HEK293 (cell line): ENCODE measurements around the gene BMPR2.

Experiments
- CTCF ChIP-seq: fragments of 450-650 bp; formaldehyde crosslinking; IDR thresholded peaks from 2 replicates; pipeline ENCODE4 v1.5.1; 2016; ENCODE audit warnings: missing biosample characterization, missing genetic modification characterization
- HOXD13 ChIP-seq: sonication (generic); formaldehyde crosslinking; IDR thresholded peaks from 2 replicates; pipeline ENCODE4 v1.8.0; 2022; ENCODE audit warnings: missing genetic modification reagents, borderline replicate concordance
- MEIS1 ChIP-seq: sonication (generic); formaldehyde crosslinking; IDR thresholded peaks from 2 replicates; pipeline ENCODE4 v1.8.1; 2022; ENCODE audit warnings: missing genetic modification reagents, mild to moderate bottlenecking, borderline replicate concordance
- REST ChIP-seq: fragments of 450-650 bp; formaldehyde crosslinking; IDR thresholded peaks from 2 replicates; pipeline ENCODE4 v1.5.1; 2016; ENCODE audit warnings: missing biosample characterization, missing genetic modification characterization
- YY1 ChIP-seq: fragments of 450-650 bp; formaldehyde crosslinking; IDR thresholded peaks from 2 replicates; pipeline ENCODE4 v1.5.1; 2018; ENCODE audit warnings: missing biosample characterization, missing genetic modification characterization
- ZBTB26 ChIP-seq: fragments of 450-650 bp; formaldehyde crosslinking; optimal IDR thresholded peaks from 2 replicates; pipeline ENCODE3; 2016; ENCODE audit warnings: missing biosample characterization, mild to moderate bottlenecking, missing genetic modification characterization
- ZFP69B ChIP-seq: fragments of 450-650 bp; formaldehyde crosslinking; IDR thresholded peaks from 2 replicates; pipeline ENCODE4 v1.5.1; 2016; ENCODE audit warnings: missing biosample characterization, missing genetic modification characterization
- ZNF274 ChIP-seq, 2 experiments: fragments of 200-500 bp in 1 of 2; fragments of 450-650 bp in 1 of 2; sonication (Bioruptor generic) in 1 of 2; formaldehyde crosslinking in 1 of 2; IDR thresholded peaks; 2 replicates each; pipeline versions ENCODE4 v1.5.1 to v1.6.1; 2014 to 2016; ENCODE audit warnings: borderline replicate concordance in 1 of 2, inconsistent platforms in 1 of 2, low read length in 1 of 2, missing biosample characterization in 1 of 2, missing genetic modification characterization in 1 of 2
- ZNF426 ChIP-seq: fragments of 450-650 bp; formaldehyde crosslinking; IDR thresholded peaks from 2 replicates; pipeline ENCODE4 v1.5.1; 2017; ENCODE audit warnings: missing biosample characterization, missing genetic modification characterization, mild to moderate bottlenecking, inconsistent platforms, moderate library complexity
- ZNF777 ChIP-seq: fragments of 450-650 bp; formaldehyde crosslinking; IDR thresholded peaks from 2 replicates; pipeline ENCODE4 v1.5.1; 2017; ENCODE audit warnings: missing biosample characterization, missing genetic modification characterization, borderline replicate concordance
- TF ChIP-seq, protein P1 (sequence below): fragments of 450-650 bp; formaldehyde crosslinking; IDR thresholded peaks from 2 replicates; pipeline ENCODE4 v1.5.1; 2016; ENCODE audit warnings: missing biosample characterization, missing genetic modification characterization
- TF ChIP-seq, protein P2 (sequence below): fragments of 450-650 bp; formaldehyde crosslinking; IDR thresholded peaks from 2 replicates; pipeline ENCODE4 v1.5.1; 2016; ENCODE audit warnings: missing biosample characterization, missing genetic modification characterization, low read depth

DNA sequence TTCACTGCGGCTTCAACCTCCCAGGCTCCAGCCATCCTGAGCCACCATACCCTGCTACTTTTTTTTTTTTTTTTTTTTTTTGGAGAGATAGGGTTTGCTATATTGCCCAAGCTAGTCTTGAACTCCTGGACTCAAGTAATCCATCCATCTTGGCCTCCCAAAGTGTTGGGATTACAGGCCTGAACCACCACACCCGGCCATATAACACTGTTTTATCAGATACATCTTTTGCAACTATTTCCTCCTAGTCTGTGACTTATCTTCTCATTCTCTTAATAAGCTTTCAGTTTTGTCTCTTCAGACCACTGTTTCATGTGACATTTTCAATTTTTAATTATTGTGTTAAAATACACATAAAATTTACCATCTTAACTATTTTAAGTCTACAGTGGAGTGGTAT, 223.0 kb downstream of the BMPR2 start:
- TF ChIP-seq CTCF (no peak), REST (no peak), ZNF777 (tag by site-specific recombination) (no peak), MEIS1 (no peak), ZBTB26 (tag by site-specific recombination) (no peak), ZNF274 (IDR thresholded peaks at IDR 0.05; ENCODE audit: low read length) (no peak), ZNF274 (tag by site-specific recombination; IDR thresholded peaks at IDR 0.05; ENCODE audit: borderline replicate concordance) (no peak), ZNF426 (no peak), YY1 (tag by site-specific recombination) (no peak), ZFP69B (tag by site-specific recombination) (no peak), HOXD13 (CRISPR knock-in tag) (no peak)
- TF ChIP-seq, protein P1, sequence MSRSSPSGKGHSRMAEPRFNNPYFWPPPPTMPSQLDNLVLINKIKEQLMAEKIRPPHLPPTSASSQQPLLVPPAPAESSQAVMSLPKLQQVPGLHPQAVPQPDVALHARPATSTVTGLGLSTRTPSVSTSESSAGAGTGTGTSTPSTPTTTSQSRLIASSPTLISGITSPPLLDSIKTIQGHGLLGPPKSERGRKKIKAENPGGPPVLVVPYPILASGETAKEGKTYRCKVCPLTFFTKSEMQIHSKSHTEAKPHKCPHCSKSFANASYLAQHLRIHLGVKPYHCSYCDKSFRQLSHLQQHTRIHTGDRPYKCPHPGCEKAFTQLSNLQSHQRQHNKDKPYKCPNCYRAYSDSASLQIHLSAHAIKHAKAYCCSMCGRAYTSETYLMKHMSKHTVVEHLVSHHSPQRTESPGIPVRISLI (tag by site-specific recombination) = no peak
- TF ChIP-seq, protein P2, sequence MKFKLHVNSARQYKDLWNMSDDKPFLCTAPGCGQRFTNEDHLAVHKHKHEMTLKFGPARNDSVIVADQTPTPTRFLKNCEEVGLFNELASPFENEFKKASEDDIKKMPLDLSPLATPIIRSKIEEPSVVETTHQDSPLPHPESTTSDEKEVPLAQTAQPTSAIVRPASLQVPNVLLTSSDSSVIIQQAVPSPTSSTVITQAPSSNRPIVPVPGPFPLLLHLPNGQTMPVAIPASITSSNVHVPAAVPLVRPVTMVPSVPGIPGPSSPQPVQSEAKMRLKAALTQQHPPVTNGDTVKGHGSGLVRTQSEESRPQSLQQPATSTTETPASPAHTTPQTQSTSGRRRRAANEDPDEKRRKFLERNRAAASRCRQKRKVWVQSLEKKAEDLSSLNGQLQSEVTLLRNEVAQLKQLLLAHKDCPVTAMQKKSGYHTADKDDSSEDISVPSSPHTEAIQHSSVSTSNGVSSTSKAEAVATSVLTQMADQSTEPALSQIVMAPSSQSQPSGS (tag by site-specific recombination) = no peak
